Mesothelial cell of epicardium (in vitro differentiated cells): ENCODE measurements around the gene KRT77. TPM values are rescaled to one million over a fixed set of nuclear protein-coding genes. Genes with fewer than 3 reads are reported as not detected.
A peak's percentile ranks its signal among the peaks of the same experiment; 100 is the strongest.

Experiments
- DNase-seq, 2 experiments: peaks; one replicate each; pipeline ENCODE4 v3.0.0; 2021; ENCODE audit warnings: low spot score in 2 of 2; ENCODE audit not compliant: unreplicated experiment in 2 of 2
- H3K27ac Mint-ChIP-seq: 2 replicates; pipeline ENCODE4 v1.8.0; 2021; ENCODE audit warnings: mixed read lengths
- H3K27me3 Mint-ChIP-seq: 2 replicates; pipeline ENCODE4 v1.8.0; 2021; ENCODE audit warnings: low read depth, mixed read lengths
- H3K36me3 Mint-ChIP-seq: 2 replicates; pipeline ENCODE4 v1.8.0; 2021; ENCODE audit warnings: mixed read lengths
- H3K4me1 Mint-ChIP-seq: 2 replicates; pipeline ENCODE4 v1.8.0; 2021; ENCODE audit warnings: mixed read lengths
- H3K4me3 Mint-ChIP-seq: 2 replicates; pipeline ENCODE4 v1.8.0; 2021; ENCODE audit warnings: mild to moderate bottlenecking, moderate library complexity, mixed read lengths
- H3K9me3 Mint-ChIP-seq: 2 replicates; pipeline ENCODE4 v1.8.0; 2021; ENCODE audit warnings: mixed read lengths
- total RNA-seq: library from RNA; stranded (reverse); gene quantifications from 3 replicates; pipeline ENCODE4 v1.2.1, GENCODE V29; 2021
- TF ChIP-seq, protein P1 (sequence below): fragments of 200-600 bp; sonication (generic); IDR thresholded peaks from one replicate; pipeline ENCODE4 v1.5.0; 2021; ENCODE audit warnings: antibody characterized with exemption; ENCODE audit not compliant: unreplicated experiment

Gene KRT77
- total RNA-seq, 1 donor from 2014 or later, result not detected

DNA sequence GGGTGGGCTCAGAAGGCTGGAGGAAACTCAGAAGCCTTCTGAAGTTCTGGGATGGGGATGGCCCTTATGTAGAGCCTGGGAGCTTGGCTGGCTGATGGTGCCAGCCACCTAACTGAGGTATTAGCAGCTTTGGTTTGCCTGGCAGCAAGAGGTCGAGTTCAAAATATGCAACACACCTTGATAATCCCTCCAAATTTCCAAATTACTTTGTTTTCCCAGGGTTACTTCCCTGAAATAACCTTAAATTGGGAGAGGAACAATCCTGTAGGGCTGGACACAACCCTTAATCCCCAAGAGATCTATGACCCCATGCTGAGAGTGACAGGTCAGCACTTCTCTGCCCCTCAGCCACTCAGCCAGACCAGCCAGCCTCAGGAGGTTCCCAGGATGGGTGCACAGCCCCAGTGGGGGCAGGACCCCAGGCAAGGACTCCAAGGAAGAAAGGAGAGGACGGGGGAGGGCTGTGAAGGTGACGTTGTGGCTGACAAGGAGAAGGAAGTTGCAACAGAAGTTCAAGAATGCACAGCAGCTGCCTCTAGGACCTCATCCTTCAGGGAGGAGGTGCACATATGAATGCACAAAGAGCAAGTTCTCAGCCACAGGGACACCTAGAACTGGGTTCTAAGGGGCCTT is 18.6 kb upstream of the KRT77 start:
- no peak overlapping the region for H3K27ac Mint-ChIP-seq
- DNase-seq, result no peak
- no peak overlapping the region for H3K4me3 Mint-ChIP-seq
- no peaks in the 10 kb centered on the region for H3K9me3 Mint-ChIP-seq
- H3K4me1 Mint-ChIP-seq, result no peaks in the 10 kb centered on the region
- TF ChIP-seq, protein P1, sequence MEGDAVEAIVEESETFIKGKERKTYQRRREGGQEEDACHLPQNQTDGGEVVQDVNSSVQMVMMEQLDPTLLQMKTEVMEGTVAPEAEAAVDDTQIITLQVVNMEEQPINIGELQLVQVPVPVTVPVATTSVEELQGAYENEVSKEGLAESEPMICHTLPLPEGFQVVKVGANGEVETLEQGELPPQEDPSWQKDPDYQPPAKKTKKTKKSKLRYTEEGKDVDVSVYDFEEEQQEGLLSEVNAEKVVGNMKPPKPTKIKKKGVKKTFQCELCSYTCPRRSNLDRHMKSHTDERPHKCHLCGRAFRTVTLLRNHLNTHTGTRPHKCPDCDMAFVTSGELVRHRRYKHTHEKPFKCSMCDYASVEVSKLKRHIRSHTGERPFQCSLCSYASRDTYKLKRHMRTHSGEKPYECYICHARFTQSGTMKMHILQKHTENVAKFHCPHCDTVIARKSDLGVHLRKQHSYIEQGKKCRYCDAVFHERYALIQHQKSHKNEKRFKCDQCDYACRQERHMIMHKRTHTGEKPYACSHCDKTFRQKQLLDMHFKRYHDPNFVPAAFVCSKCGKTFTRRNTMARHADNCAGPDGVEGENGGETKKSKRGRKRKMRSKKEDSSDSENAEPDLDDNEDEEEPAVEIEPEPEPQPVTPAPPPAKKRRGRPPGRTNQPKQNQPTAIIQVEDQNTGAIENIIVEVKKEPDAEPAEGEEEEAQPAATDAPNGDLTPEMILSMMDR, result no peak
- H3K27me3 Mint-ChIP-seq, result peaks cover 73% of the 10 kb centered on the region
- no peaks in the 10 kb centered on the region for H3K36me3 Mint-ChIP-seq

DNA sequence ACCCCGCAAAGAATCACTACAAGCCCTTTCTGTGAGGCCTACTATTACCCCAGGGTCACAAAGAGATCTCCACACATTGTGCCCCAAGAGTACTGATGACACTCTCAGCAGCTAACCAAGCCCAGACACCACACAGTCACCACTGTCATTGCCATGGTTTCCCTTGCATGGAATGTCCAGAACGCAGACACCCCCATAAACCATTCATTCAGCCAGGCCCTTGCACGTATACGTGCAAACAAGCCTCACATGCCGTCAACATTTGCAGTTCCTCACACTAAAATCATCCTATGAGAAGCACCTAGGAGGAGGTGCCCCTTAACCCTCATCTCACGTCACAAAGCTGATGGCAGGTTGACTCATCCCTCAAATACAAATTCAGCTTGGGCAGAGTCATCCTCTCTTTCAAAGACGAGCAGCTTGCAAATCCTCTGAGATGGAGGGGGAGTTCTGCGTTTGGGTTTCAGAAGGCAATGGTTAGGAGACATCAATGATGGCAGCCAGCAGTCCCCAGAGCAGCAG is 17.1 kb upstream of the KRT77 start:
- Mint-ChIP-seq H3K27ac (no peak overlapping the region), H3K9me3 (no peaks in the 10 kb centered on the region), H3K27me3 (peaks cover 76% of the 10 kb centered on the region), H3K36me3 (no peaks in the 10 kb centered on the region), H3K4me1 (no peaks in the 10 kb centered on the region), H3K4me3 (no peak overlapping the region)
- TF ChIP-seq, protein P1, result no peak
- DNase-seq, result no peak

DNA sequence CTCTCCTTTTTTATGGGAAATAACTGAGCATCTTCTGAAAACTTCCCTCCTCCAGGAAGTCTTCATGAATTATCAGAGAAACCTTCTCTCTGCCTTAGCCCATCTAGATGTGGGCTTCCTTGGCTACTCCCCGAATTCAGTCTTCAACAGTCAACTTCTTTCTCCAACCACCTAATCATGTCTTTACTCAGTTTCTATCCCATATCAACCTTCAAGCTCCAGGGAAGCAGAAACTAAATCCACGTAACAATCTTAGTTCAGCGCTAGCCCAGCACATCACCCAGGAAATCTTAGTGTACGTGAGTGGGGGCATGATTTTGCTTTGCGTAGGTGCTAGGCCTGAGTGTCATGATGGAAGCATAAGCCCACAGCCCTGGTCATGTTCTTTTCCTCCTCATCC is 12.7 kb upstream of the KRT77 start:
- Mint-ChIP-seq H3K4me1 (peaks cover 3% of the 10 kb centered on the region), H3K36me3 (no peaks in the 10 kb centered on the region), H3K27me3 (peaks cover 82% of the 10 kb centered on the region), H3K27ac (no peak overlapping the region), H3K9me3 (peaks cover 4% of the 10 kb centered on the region), H3K4me3 (no peak overlapping the region)
- DNase-seq, result no peak
- TF ChIP-seq, protein P1, result no peak

DNA sequence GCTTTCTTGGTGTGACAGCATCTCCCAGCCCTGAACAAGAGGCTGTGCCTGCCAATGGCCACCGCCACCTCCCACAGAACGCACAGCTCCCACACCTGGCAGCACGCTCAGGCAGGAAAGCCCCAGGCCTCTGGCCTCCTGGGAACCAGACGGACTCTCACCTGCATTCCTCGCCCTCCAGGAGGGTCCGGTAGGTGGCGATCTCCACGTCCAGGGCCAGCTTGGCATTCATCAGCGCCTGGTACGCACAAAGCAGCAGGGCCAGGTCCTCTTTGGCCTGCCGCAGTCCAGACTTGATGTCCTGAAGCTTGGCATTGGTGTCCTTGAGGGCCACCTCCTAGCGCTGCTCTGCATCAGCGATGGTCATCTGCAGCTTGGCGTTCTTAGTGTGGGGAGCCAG is 12.1 kb upstream of the KRT77 start:
- TF ChIP-seq, protein P1, result no peak
- H3K4me1 Mint-ChIP-seq, result peaks cover 3% of the 10 kb centered on the region
- no peak overlapping the region for H3K4me3 Mint-ChIP-seq
- peaks cover 80% of the 10 kb centered on the region for H3K27me3 Mint-ChIP-seq
- no peak for DNase-seq
- no peak overlapping the region for H3K27ac Mint-ChIP-seq
- H3K36me3 Mint-ChIP-seq, result no peaks in the 10 kb centered on the region
- peaks cover 4% of the 10 kb centered on the region for H3K9me3 Mint-ChIP-seq

DNA sequence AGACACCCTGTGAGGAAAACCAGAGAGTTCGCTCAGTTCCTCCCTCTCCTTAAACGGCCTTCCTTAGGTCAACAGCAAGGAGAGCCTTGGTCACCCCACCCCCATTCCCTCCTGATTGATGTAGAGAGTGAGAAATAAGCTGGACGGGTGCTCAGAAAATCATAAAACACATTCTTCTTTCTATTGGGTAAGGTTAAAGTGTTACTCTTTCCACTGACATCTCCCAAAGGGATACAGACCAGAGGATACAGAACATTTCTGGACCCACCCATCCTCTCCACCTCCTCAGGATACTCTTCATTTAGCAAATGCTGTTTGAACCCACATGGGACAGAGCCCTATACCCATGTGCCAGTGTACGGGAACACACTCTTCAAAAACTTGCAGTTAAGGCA is 11.6 kb upstream of the KRT77 start:
- H3K27ac Mint-ChIP-seq, result no peak overlapping the region
- H3K4me1 Mint-ChIP-seq, result peaks cover 3% of the 10 kb centered on the region
- no peaks in the 10 kb centered on the region for H3K36me3 Mint-ChIP-seq
- no peak for DNase-seq
- TF ChIP-seq, protein P1, result no peak
- H3K27me3 Mint-ChIP-seq, result peaks cover 75% of the 10 kb centered on the region
- H3K4me3 Mint-ChIP-seq, result peak overlapping the region; percentile 28
- peaks cover 4% of the 10 kb centered on the region for H3K9me3 Mint-ChIP-seq
